HCT116 (cell line): ENCODE results near the gene CD3G.

Experiments
- EZH2phosphoT487 ChIP-seq: fragments of 200-600 bp; IDR thresholded peaks from 2 replicates; pipeline ENCODE4 v1.6.1; 2018; ENCODE audit warnings: antibody characterized with exemption, borderline replicate concordance
- POLR2A ChIP-seq: IDR thresholded peaks from 2 replicates; pipeline ENCODE4 v1.7.0; 2011; ENCODE audit warnings: borderline replicate concordance; ENCODE audit not compliant: insufficient read depth, insufficient read length; ENCODE audit errors: extremely low read depth
- YY1 ChIP-seq: IDR thresholded peaks from 2 replicates; pipeline ENCODE4 v1.6.1; 2011; ENCODE audit warnings: low read length, low read depth, moderate library complexity, mild to moderate bottlenecking; ENCODE audit not compliant: insufficient replicate concordance; ENCODE audit errors: extremely low read depth

- TF ChIP-seq POLR2A (no peak), EZH2phosphoT487 (no peak), YY1 (no peak)
Measured at GRCh38 chr11:118304227-118304567, 39.9 kb upstream of the CD3G start.
